ENCODE results near the gene MBD3L2B.
A peak's percentile ranks its signal among the peaks of the same experiment; 100 is the strongest.

The MBD3L2B gene

GRCh38 chr19:6970443-6970842 is 50.8 kb downstream of the MBD3L2B start:
- Histone ChIP-seq H3K27me3 (replicated peaks; ENCODE audit: insufficient read depth, low read length) (peaks cover 84% of the 10 kb centered on the region), H3K79me2 (ENCODE audit: low read length) (no peaks in the 10 kb centered on the region)

GRCh38 chr19:6970021-6970420 is 51.2 kb downstream of the MBD3L2B start:
- no peak overlapping the region for H3K4me3 ChIP-seq (ENCODE audit: low read length)
- no peaks in the 10 kb centered on the region for H4K20me1 ChIP-seq (ENCODE audit: insufficient read depth, low read length)
- peaks cover 84% of the 10 kb centered on the region for H3K27me3 ChIP-seq (replicated peaks; ENCODE audit: insufficient read depth, low read length)
- H3K79me2 ChIP-seq (ENCODE audit: low read length): no peaks in the 10 kb centered on the region
- H3F3A ChIP-seq (ENCODE audit: insufficient read depth, low read length): no peaks in the 10 kb centered on the region
- H3K36me3 ChIP-seq (replicated peaks; ENCODE audit: insufficient read depth, low read length): no peaks in the 10 kb centered on the region
- H2AFZ ChIP-seq (ENCODE audit: low read length): no peak overlapping the region
- TF ChIP-seq CTCF (IDR thresholded peaks at IDR 0.05; ENCODE audit: low read length) (no peak), EZH2 (optimal IDR thresholded peaks at IDR 0.05; ENCODE audit: low read depth, low read length) (no peak), EZH2phosphoT487 (IDR thresholded peaks at IDR 0.05; ENCODE audit: low read length) (no peak)
- no peak overlapping the region for H3K4me2 ChIP-seq (ENCODE audit: low read depth, low read length)
- H3K9me3 ChIP-seq (replicated peaks; ENCODE audit: insufficient read depth, low read length): no peaks in the 10 kb centered on the region
- H3K9ac ChIP-seq (ENCODE audit: low read length): no peak overlapping the region
- no peaks in the 10 kb centered on the region for H3K9me2 ChIP-seq (replicated peaks; ENCODE audit: insufficient read depth, low read length)
- no peaks in the 10 kb centered on the region for H3K4me1 ChIP-seq (ENCODE audit: low read length)
- DNase-seq: no peak
- H3K27ac ChIP-seq (ENCODE audit: low read length): no peak overlapping the region

More at GRCh38 chr19:6970443-6970842, 50.8 kb downstream of the MBD3L2B start:
- H3K4me1 ChIP-seq (ENCODE audit: low read length): no peaks in the 10 kb centered on the region
- H2AFZ ChIP-seq (ENCODE audit: low read length): 0 out of 2 replicates have a peak overlapping the region, but pooled peaks have one; percentile 11
- no peak overlapping the region for H3K4me2 ChIP-seq (ENCODE audit: low read depth, low read length)
- H3K9ac ChIP-seq (ENCODE audit: low read length): no peak overlapping the region
- no peaks in the 10 kb centered on the region for H4K20me1 ChIP-seq (ENCODE audit: insufficient read depth, low read length)
- no peak for DNase-seq
- H3K4me3 ChIP-seq (ENCODE audit: low read length): no peak overlapping the region
- H3K9me2 ChIP-seq (replicated peaks; ENCODE audit: insufficient read depth, low read length): no peaks in the 10 kb centered on the region
- no peaks in the 10 kb centered on the region for H3F3A ChIP-seq (ENCODE audit: insufficient read depth, low read length)
- H3K27ac ChIP-seq (ENCODE audit: low read length): no peak overlapping the region
- TF ChIP-seq EZH2phosphoT487 (IDR thresholded peaks at IDR 0.05; ENCODE audit: low read length): no peak
- TF ChIP-seq EZH2 (optimal IDR thresholded peaks at IDR 0.05; ENCODE audit: low read depth, low read length): no peak
- TF ChIP-seq CTCF (IDR thresholded peaks at IDR 0.05; ENCODE audit: low read length): no peak
- no peaks in the 10 kb centered on the region for H3K36me3 ChIP-seq (replicated peaks; ENCODE audit: insufficient read depth, low read length)
- H3K9me3 ChIP-seq (replicated peaks; ENCODE audit: insufficient read depth, low read length): no peaks in the 10 kb centered on the region

- Histone ChIP-seq H3K9me3 (replicated peaks; ENCODE audit: insufficient read depth, low read length) (no peaks in the 10 kb centered on the region), H3K36me3 (replicated peaks; ENCODE audit: insufficient read depth, low read length) (no peaks in the 10 kb centered on the region), H3F3A (ENCODE audit: insufficient read depth, low read length) (no peaks in the 10 kb centered on the region), H3K79me2 (ENCODE audit: low read length) (no peaks in the 10 kb centered on the region), H3K27me3 (replicated peaks; ENCODE audit: insufficient read depth, low read length) (peaks cover 81% of the 10 kb centered on the region), H3K4me3 (ENCODE audit: low read length) (no peak overlapping the region), H3K9me2 (replicated peaks; ENCODE audit: insufficient read depth, low read length) (no peaks in the 10 kb centered on the region), H3K27ac (ENCODE audit: low read length) (no peak overlapping the region), H4K20me1 (ENCODE audit: insufficient read depth, low read length) (no peaks in the 10 kb centered on the region), H2AFZ (ENCODE audit: low read length) (no peak overlapping the region), H3K9ac (ENCODE audit: low read length) (no peak overlapping the region), H3K4me1 (ENCODE audit: low read length) (no peaks in the 10 kb centered on the region), H3K4me2 (ENCODE audit: low read depth, low read length) (no peak overlapping the region)
- no peak for DNase-seq
- TF ChIP-seq EZH2phosphoT487 (IDR thresholded peaks at IDR 0.05; ENCODE audit: low read length) (no peak), EZH2 (optimal IDR thresholded peaks at IDR 0.05; ENCODE audit: low read depth, low read length) (no peak), CTCF (IDR thresholded peaks at IDR 0.05; ENCODE audit: low read length) (no peak)
These were observed 51.7 kb downstream of the MBD3L2B start for GRCh38 chr19:6969490-6969889.
